Erythroblast (primary cell): ENCODE data around the gene ITGB7.

Experiments
- GATA1 ChIP-seq: IDR thresholded peaks from 2 replicates; pipeline ENCODE4 v1.6.1; 2011; ENCODE audit warnings: low read depth, mild to moderate bottlenecking, control low read depth, low read length, moderate library complexity
- POLR2A ChIP-seq: IDR thresholded peaks from 2 replicates; pipeline ENCODE4 v1.6.1; 2011; ENCODE audit warnings: mild to moderate bottlenecking, low read length

DNA sequence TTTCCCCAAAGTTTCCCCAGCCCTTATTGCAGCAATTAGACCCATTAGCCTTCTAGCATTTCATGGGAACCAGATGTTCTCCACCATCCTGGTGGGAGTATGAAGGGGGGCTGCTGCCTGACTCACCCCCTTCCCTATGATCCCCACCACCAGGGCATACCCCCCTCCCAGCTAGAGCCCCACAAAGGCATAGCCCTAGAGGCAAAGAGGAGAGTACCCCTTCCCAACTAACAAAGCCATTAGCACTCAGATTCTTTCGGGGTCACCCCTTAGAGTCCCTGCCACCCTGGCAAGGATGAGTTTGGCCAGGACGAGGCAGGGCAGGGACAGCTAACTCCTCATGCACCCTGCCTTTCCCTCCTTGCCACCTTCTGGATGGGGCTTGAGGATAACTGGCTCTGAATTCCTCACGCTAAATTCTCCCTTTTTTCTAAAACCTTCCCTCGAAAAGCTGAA is 15.8 kb upstream of the ITGB7 start:
- TF ChIP-seq POLR2A: no peak
- TF ChIP-seq GATA1: no peak
